ENCODE data around the gene DPH6.

- TF ChIP-seq EZH2phosphoT487 (IDR thresholded peaks at IDR 0.05; ENCODE audit: insufficient read depth, low read depth) (no peak), EZH2 (IDR thresholded peaks at IDR 0.05; ENCODE audit: insufficient read depth, poor library complexity, severe bottlenecking) (no peak)
Measured at GRCh38 chr15:35443376-35443775, 102.6 kb downstream of the DPH6 start.
